Ecto neural progenitor cell (in vitro differentiated cells): ENCODE measurements around the gene ECD.

ENCODE experiments used
- DNase-seq: peaks from one replicate; pipeline ENCODE4 v3.0.0-alpha.2; 2018; ENCODE audit warnings: low spot score

Gene ECD

DNA sequence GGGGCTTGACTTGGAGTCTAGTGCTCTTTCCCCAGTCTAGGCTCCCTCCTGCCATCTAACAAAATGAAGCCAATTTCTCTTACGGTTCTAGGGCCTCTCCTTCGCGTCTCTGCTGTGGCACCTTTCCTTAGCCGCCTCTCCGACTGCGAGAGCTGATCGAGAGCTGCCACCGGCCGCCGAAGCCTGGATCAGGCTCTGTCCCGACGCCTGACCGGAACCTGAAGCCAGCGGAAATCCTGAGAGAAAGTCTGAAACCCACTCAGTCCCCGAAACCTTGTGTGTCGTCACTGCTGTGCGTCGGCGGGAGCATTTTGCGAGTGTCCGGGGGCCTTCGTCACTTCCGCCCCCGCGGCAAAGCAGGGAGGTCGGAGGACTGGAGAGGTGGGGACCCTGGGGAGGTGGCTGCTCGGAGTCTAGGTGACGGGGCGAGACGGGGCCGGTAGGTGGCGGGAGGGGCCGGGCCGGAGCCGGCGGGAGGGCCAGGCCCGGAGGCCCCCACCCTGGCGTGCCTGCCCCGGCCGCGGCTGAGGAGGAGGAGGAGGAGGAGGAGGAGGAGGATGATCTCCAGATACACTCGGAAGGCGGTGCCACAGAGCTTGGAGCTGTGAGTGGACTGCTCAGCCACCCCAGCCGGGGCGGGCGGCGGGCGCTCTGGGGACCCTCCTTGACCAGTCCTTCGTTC, at the start of gene ECD, which contains the start of gene FAM149B1:
Gene ECD (minus strand): TSS at position 226 of the 682 bp plus-strand sequence. CDS start 4,071 bp downstream, outside the sequence.
Gene FAM149B1 (plus strand): TSS at position 337 of the 682 bp plus-strand sequence. CDS start 221 bp downstream, at position 558.
- peak; percentile 96 for DNase-seq

DNA sequence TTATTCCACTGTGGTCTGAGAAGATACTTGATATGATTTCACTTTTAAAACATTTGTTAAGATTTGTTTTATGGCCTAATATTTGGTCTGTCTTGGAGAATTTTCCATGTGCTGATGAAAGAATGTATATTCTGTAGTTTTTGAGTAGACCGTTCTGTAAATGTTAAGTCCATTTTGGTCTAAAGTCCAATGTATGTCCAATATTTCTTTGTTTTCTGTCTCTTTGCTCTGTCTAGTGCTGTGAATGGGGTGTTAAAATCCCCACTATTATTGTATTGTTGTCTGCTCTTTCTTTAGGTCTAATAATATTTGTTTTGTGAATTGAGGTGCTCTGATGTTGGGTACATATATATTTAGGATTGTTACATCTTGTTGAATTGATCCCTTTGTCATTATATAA, 47.9 kb upstream of the ECD start:
- no peak for DNase-seq

DNA sequence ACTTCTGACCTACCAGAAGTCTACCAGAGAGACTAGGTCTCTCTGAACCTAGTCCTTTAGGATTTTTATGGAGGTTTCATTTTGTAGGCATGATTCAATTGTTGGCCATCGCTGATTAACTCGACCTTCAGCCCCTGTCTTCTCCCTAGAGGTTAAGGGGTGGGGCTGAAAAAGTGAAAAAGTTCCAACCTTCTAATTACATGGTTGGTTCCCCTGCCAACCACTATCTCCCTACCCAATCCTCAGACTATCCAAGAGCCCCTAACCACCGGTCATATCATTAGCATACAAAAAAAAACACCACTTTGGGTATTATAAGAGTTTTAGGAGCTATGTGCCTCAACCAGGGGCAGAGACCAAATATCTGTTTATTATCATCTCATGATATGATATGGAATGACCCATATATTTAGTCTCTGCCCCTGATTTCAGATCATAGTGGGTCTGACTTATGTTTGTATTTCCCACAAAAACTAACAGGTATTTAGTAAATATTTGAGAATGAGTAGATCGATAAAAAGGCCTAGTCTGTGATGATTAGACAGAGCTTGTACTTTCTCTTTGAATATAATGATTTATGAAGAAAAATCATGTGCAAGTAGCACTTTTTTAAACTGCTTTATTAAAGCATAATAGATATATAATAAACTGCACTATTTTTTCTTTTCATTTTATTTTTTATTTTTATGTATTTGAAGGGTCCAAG, 43.5 kb upstream of the ECD start:
- no peak for DNase-seq

DNA sequence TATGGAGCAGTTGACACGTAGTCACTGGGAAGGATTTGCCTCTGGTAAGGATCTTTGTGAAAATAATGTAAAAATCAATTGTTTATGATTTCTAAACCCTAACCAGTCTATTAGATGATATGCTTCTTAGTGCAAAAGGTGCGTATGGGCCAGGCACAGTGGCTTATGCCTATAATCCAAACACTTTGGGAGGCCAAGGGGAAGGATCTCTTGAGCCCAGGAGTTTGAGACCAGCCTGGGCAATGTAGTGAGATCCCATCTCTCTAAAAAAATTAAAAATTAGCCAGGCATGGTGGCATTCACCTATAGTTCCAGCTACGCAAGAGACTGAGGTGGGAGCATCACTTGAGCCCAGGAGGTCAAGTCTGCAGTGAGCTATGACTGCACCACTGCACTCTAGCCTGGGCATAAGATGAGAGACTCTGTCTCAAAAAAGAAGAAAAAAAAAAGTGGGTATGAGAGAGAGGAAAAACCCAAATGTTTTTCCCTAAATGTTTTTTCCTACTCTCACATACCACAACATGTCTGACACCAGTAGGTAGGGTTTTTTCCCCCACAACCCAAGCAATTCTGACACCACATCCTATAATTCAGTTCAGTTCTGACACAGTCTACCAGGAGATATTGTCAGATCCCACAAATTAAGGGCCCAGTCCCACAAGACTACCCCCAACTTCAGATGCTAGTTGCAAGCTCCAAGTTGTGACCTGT, 42.7 kb upstream of the ECD start:
- DNase-seq, result no peak

DNA sequence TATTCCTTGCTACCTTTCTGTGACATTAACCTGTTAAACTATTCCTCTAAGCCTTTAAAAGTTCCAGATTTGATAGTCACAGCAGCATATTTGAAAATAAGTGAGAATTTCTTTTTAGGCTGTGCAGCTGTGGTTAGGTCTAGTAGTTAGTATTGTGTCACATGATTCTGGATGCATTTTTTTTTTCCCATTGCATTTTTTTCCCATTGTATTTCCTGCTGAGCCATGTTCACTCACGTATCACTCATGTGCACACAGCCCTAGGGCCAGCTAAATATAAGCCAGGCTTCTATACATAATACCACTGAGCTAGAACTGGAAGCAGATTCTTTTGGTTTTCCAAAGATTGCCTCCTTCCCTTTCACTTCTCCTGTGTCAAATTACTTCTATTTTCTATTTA, 41.9 kb upstream of the ECD start:
- no peak for DNase-seq

DNA sequence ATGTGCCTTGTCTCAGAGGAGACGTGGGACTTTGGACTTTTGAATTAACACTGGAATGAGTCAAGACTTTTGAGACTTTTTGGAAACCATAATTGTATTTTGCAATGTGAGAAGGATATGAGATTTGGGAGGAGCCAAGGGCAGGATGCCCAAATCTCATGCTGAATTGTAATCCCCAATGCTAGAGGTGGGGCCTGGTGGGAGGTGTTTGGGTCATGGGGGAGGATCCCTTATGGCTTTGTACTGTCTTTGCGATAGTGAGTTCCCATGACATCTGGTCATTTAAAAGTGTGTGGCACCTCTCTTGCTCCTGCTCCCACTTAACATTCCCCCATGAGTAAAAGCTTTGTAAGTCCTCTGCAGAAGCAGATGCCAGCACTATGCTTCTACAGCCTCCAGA, 40.1 kb upstream of the ECD start:
- no peak for DNase-seq

DNA sequence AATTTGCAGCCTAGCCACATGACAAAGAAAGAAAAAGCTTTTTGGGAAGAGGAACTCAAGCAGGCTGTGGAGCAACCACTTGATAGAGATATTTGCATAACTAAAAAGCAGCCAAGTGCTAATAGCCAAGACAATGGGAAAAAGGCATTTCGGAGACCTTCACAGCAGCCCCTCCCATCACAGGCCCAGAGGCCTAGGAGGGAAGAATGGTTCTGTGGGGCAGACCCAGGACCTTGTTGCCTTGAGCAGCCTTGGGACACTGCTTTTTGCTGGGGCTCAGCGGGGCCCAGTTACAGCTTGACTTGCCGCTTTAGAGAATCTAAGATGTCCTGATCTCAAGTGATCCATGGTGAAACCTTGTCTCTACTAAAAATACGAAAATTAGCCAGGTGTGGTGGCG, 38.6 kb upstream of the ECD start:
- no peak for DNase-seq

DNA sequence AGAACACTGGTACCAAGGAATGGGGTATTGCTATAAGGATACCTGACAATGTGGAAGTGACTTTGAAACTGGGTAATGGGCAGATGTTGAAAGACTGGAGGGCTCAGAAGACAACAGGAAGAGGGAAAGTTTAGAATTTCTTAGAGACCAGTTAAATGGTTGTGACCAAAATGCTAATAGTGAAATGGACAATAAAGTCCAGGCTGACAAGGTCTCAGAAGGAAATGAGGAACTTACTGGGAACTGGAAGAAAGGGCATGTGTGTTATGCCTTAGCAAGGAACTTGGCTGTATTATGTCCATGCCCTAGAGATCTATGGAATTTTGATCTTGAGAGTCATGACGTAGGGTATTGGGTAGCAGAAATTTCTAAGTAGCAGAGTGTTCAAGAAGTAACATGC, 38.1 kb upstream of the ECD start:
- DNase-seq, result no peak

DNA sequence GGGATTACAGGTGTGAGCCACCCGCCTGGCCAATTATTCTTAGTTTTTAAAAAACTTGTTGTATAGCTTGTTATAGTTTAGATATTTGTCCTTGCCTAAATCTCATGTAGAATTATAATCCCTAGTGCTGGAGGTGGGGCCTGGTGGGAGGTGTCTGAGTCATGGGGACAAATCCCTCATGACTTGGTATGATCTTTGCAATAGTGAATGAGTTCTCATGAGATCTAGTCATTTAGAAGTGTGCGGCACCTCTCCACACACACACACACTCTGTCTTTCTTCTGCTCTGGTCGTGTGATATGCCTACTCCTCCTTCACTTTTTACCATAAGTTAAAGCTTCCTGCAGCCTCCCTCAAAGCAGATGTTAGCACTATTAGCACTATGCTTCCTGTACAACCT, 37.3 kb upstream of the ECD start:
- no peak for DNase-seq

DNA sequence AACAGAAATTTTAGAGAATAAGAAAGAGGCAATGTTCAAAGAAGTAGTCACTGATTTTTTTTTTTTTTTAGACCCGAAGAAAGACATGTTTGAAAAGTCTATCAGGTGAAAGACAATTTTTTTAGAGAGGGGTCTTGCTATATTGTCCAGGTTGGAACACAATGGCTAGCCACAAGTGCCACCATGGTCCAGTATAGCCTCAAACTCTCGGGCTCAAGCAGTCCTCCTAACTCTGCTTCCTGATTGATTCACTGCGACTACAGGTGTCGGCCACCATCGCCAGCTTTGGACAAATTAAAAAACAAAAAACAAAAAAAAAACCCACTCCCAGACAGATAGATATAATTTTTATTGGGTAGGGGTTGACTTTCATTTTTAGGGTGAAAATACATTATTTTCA, 22.4 kb upstream of the ECD start:
- DNase-seq, result no peak

DNA sequence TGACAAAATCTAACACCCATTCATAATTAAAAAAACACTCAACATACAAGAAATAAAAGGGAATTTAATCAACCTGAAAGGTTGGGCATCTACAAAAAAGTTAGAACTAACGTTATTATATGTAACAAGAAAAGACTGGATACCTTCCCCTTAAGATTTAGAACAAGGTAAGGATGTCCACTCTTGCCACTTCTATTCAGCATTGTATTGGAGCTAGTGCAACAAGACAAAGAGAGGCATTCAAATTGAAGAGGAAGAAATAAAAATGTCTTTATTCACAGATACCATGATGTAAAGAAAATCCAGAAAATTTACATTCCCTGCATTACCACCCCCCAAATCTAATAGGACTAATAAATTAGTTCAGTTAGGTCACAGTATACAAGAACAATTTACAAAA, 18.5 kb upstream of the ECD start:
- DNase-seq, result no peak

DNA sequence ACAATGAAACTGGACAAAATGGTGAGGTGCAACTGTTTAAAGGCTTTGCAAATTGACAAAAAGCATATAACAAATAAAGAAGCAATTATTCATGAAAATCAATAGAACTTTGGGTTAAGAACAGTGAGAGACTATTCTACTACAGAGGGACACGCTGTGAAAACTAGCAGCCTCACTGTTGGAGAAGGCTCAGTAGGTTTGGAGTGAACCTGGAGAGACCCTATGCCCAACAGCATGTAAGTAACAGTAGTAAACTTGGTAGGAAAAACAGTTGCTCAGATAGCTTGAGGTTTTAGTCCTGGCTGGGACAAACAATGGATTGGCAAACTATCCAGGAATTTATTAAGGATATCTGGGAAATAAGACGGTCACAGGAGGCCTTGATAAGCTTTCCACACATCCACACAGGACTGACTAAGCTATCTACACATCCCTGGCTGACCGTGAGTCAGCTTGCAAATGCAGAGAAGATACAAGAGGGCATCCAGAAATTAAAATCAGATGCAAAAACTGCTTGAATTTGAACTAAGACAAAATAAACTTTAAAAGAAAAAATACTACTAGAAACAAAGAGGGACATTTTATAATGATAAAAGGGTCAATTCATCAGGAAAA, 16.0 kb upstream of the ECD start:
- DNase-seq, result no peak

DNA sequence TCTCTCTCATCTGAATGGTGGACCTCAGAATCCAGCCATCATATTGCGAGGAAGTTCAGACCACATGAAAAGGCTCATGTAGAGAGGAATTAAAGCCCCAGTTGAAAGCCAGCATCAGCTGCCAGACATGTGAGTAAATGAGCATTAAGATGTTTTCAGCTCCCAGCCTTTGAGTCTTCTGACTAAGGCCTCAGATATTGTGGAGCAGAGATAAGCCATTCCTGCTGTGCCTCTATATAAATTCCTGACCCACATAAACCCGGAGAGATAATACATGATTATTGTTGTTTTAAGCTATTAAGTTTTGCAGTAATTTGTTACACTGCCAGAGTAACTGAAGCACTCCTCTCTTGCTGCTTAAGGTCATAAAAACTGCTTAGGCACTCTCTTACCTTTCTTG, 14.8 kb upstream of the ECD start:
- no peak for DNase-seq

DNA sequence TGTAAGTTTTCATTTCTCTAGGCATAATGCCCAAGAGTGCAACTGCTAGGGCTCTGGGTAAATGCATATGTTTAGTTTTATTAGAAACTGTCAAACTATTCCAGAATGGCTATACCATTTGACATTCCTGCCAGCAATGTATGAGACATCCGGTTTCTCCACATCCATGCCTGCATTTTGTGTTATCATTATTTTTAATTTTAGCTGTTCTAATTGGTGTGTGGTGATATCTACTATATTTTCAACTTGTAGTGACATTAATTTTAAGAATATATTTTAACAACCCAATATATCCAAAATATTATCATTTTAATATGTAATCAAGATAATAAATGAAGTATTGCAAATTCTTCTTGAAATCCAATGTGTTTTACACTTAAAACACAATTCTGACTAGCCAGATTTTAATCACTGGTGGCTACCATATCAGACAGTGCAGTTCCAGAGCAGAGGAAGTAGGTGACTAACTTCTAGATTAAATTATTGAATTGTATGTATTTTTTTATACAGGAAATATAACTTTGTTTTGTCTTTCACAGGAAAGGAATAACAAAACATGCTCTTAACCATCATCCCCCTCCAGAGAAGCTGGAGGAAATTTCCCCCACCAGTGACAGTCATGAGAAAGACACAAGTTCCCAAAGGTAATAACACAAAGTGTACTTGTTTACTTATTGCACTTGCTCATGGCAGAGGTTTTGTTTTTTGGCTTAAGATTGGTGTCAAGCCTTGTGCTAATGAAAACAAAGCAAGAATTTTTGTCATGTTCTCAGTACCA, 6.5 kb upstream of the ECD start:
- no peak for DNase-seq

DNA sequence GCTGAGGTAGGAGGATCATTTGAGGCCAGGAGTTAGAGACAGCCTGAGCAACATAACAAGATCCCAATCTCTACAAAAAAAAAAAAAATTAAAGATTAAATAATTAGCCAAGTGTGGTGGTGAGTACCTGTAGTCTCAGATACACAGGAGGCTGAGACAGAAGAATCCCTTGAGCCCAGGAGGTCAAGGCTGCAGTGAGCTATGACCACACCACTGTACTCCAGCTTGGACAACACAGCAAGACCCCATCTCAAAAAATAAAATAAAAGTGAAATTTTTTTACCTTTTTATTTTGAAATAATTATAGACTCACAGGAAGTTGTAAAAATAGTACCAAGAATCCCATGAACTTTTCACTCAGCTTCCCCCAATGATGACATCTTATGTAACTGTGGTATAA, 5.1 kb upstream of the ECD start:
- DNase-seq, result no peak

DNA sequence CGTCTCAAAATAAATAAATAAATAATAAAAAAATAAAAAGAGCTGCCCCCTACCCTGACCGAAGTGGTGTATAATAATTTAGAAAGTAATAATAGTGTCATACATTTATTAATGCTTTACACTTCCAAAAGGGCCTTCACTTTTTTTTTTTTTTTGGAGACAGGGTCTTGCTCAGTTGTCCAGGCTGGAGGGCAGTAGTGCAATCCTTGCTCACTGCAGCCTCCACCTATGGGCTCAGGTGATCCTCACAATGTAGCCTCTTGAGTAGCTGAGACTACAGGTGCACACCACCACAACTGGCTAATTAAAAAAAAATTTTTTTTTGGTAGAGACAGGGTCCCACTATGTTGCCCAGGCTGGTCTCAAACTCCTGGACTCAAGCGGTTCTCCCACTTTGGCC, 1.5 kb upstream of the ECD start:
- no peak for DNase-seq

DNA sequence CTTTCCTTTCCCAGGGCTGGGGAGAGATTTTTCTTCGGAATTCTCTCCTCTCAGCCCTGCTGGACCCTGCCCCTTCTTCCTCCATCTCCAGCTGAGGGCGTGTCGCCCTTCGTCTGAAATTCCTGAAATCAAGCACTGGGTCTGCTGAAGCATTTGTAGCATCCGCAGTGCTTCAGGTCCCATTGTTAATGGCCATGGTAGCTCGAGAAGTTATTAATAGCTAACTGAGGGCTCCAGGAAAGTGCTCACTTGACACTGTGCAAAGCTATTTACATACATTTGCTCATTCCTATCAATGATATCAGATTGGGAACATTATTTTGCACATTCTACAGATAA, 626 bp upstream of the ECD start:
- DNase-seq, result no peak

DNA sequence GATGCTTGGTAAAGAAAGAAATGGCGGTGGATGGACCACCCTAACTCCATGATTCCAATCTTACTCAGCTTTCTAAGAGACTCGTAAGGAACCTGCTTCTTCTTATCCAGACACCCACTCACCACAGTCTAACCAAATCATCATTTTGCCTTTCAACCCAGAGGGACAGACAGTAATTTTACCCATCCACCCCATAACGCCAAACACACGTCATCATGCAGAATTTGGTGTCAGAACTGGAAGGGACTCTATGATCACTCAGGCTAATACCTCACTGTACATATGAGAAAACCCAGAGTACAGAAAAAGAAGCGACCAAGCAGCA, 388 bp downstream of the ECD start:
- no peak for DNase-seq

DNA sequence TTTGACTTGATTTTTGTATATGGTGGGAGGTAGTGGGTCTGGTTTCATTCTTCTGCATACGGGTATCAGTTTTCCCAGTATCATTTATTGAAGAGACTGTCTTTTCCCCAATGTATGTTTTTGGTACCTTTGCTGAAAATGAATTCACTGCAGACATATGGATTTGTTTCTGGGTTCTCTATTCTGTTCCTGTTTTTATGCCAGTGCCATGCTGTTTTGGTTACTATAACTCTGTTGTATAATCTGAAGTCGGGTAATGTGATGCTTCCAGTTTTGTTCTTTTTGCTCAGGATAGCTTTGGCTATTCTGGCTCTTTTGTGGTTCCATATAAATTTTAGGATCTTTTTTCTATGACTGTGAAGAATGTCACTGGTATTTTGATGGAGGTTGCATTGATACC, 836 bp downstream of the ECD start:
- DNase-seq, result no peak

DNA sequence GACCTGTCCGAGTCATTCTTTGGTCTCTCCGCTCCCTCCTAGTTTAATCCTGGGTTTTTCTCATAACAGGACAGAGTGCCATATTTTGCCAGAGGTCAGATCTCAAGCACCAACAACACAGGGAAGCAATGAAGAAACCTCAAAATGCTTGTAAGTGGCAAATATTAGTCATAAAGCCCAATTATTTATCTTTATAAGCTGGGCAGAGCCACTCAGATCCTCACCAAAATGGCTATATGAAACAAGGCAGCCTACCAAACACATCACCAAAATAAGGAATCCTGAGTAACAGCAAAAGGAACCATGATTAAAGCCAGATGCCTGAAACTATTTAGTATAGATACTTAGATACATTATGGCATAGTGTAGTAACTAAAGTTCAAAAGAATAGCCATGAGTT, 4.7 kb downstream of the ECD start:
- DNase-seq, result no peak

DNA sequence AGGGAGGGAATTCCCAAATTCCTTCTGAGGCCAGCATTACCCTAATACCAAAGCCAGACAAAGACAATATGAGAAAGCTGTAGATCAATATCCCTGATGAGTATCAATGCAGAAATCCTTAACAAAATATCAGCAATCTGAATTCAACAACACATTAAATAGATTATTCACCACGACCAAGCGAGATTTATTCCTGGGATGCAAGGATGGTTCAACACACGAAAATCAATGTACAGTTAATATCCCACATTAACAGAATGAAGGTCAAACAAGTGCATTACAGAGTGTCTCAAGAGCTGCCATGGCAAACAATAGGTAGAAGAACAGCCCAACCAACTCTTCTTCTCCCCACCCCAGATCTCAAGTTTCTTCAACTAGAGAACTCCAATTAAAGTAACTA, 6.1 kb downstream of the ECD start:
- no peak for DNase-seq

DNA sequence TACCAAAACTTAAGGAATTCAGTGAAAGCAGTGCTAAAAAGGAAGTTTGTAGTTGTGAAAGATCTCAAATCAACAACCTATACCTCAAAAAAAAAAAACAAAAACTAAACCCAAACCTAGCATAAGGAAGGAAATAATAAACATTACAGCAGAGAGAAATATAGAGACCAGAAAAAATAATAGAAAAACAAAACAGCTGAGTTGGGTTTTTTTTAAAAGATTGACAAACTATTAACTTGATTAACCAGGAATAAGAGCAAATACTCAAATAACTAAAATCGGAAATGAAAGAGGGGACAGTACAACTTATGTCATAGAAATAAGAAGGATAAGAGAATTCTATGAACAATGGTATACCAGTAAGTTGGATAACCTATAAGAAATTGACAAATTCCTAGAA, 6.7 kb downstream of the ECD start:
- no peak for DNase-seq
